CD4-positive, alpha-beta T cell treated with Interleukin-1 beta for 1 hour (primary cell): ENCODE data around the gene RPS25.
"Not testable (repeated sequence)": the region's sequence is repeated elsewhere in the genome, so short reads cannot be mapped to it uniquely, and the experiment has no call there.

ENCODE experiments used
- DNase-seq, 2 donors: peaks; one replicate each; pipeline ENCODE4 v3.0.0-alpha.2; 2020 to 2022

Gene RPS25

DNA sequence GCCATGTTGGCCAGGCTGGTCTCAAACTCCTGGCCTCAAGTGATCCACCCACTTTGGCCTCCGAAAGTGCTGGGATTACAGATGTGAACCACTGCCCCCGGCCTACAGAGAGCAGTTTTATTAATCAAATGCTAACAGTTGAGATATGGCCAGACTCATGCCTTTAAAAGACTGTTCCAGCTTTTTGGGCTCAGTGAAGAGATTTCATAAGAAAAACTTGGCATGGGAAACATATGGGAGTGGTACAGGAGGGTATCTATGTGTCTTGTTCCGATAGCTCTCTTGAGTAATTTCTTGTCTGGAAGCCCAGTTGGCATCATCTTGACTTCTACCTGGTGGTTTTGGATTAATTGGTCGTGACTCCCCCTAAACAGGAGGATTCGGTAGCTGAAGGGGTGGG lies 20.7 kb upstream of the RPS25 start:
- DNase-seq = no peak

DNA sequence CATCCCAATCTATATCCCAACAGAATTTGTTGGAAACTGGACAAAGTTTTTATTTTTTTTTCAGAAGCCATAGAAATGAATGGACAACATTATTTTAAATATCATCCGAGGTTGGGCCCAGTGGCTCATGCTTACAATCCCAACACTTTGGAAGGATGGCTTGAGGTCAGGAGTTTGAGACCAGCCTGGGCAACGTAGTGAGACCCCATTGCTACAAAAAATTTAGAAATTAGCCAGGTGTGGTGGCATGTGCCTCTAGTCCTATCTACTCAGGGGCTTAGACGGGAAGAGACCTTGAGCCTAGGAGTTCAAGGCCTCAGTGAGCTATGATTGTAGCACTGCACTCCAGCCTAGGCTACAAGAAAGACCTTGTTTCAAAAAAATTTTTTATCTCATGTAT lies 16.7 kb upstream of the RPS25 start:
- DNase-seq = no peak

DNA sequence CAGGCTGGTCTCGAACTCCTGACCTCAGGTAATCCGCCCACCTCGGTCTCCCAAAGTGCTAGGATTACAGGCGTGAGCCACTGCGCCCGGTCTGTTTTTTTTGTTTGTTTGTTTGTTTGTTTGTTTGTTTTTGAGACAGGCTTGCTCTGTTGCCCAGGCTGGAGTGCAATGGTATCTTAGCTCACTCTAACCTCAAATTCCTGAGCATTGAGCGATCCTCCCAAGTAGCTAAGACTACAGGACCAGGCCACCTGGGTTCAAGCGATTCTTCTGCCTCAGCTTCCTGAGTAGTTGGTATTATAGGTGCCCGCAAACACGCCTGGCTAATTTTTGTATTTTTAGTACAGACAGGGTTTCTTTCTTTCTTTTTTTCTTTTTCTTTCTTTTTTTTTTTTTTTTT lies 15.3 kb upstream of the RPS25 start:
- not testable (repeated sequence) for DNase-seq

DNA sequence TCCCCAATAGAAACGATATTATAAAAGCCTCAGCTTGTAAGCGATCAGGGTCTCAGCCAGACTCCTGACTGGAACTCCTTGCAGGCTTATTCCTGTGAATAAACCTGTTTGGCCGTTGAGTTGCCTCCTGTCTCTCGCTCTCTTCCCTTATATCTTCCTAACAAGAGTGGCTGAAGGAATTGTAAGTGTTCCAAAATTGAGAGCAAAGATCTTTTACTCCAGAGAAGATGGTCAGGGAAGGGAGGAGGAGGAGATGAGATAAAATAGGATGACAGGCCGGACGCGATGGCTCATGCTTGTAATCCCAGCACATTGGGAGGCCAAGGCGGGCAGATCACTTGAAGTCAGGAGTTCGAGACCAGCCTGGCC lies 13.8 kb upstream of the RPS25 start:
- no peak for DNase-seq

DNA sequence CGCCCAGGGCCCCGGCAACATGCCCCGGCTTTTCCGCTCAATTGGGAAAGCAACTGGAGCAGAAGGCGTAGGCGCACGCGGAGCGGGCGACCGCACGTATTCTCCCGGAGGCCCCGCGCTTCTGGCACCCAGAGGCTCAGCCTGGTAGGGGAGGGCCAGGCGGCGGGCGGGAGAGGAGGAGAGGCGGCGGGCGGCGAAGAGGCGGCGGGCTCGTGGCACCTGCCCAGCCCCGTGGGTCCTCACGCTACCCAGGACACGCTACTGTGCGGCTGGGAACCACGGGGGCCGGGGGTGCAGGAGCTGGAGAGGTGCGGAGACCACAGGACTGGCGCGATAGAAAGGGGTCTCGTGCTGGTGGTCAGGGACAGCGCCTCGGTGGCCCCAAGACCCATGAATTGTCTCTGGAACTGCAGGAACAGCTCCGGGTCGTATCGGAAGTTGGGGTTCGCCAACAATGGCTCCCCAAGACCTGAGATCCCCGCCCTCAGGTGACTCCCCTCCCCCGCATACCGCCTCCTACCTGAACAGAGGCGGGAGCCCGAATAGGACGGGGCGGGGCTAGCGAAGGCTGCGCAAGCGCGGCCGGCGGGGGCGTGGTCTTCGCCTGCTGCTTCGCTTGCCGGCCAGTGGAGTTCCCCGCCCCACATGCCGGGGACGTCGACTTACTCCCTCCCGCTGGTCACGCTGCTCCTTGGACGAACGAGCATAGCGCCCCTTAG lies 12.3 kb upstream of the RPS25 start, which contains the start of gene SLC37A4:
TSS of gene SLC37A4 (minus strand) at position 549 of the 719 bp plus-strand sequence.
- peak; percentile 99 to 100 for DNase-seq

DNA sequence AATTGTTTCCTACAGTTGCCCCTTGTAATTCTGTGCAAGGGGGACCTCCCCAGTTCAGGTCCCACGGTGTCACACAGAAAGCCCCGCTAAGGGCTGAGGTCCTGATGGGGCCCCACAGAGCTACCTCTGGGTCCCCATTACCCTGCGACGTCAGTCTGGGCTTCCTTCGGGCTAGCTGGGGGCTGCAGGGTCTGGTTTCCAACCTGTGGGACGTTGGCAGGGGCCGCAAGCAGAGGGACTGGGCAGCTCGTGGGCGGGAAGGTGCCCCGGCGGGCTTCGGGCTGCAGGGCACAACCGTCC lies 11.8 kb upstream of the RPS25 start:
- DNase-seq = no peak

DNA sequence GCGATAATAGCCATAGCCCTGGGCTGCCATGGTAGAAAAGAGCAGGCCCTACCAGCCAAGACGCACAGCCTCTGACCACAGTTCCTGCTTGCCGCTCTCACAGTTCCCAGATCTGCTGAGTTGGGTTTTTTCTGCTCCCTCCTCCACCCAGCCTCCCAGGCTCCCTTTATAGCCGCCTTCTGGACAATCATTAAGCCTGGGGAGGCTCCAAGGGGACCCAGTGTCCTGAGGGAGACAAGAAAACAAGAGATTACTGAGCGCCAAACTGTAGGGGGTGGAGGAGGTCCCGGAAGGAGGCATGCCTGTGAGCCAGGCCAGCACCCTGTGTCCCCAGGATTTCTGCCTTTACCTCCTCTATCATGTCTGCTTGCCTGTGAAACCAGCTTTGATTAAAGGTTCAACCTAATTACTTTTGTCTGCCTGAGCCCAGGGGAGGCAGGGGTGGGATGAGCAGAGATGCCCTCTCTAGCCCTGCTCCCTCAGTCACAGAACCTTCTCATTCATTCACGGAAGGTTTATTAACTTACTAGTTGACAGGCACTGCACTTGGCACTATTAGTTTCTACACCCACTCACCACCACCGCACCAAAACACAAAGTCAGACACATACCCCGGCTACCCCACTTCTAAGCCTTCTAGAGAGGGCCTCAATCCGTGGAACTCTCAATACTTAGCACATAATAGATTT lies 11.3 kb upstream of the RPS25 start:
- no peak for DNase-seq

DNA sequence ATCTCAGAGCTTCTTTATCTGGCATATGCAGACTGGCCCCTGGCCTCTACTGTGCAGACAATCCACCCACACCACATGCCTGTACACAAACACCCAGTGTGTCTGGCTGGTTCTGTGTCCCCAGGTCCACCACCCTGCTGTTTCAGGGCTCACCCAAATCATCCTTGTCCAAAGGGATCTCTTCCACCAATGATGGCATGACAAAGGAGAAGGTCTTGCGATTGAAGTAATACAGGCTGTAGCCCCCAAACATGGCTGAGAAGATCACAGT lies 10.9 kb upstream of the RPS25 start:
- DNase-seq = no peak

DNA sequence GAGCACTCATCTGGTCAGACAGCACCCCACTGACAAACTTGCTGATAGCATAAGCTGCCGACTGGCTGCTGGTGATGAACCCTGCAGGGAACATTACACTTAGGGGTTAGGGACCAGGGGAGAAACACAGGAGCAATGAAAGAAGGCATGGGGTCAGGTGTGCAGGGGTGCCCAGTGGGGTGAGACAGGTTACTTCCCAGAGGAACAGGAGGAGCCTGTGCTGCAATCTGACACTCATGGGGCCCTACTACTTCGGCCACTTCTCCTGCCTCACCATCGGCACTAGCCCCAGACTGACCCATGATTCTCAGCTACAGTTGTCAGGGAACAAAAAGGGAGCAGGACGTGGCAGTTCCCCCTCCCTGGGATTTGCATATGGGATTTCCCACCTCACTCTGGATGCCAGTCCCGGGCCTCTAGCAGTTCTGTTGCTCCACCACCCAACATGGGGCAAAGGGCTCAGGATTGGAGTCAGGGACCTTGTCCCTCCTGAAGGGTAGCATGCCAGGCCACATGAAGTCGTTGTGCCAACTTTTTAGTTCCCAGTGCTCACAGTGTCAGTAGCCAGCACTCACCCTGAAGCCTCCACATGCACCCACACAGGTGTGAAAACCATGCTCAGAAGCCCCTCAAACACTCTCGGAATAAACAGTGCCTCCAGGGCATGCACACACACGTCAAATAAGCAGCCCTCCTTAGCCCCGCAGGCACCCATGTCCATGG lies 10.4 kb upstream of the RPS25 start:
- no peak for DNase-seq

DNA sequence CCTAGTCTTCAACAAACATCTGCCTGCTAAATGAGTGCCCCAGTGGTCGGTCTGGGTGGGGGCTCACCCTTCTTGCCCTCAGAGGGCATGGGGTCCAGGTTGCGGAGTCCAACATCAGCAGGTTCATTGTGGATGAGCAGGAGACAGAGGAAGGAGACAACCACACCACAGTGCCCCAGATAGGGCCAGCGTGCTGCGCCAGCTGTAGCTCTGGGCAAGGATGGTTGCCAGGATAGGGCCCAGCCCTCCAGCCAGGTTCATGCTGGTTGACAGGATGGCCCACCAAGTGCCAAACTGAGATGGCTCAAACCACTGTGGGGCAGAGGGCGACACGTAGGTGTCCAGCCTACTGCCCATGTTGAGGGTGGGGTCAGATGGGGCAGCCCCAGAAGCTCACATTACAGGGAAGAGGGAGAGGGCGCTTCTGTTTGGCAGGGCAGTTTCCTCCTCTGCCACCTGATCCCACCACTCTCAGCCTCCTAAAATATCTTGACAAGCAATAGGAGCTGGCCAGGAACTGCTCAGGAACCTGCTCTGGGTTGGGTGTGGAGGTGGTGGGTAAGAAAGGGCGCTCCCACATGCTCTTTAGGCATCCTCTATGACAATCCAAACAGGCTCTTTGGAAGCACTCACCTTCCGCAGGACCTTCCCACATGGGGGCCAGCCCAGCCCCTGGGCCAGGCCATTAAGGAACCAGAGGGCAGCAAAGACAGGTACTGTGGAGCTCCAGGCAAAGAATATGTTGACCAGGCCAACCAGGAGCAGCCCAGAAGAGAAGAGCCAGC lies 9.6 kb upstream of the RPS25 start:
- no peak for DNase-seq

DNA sequence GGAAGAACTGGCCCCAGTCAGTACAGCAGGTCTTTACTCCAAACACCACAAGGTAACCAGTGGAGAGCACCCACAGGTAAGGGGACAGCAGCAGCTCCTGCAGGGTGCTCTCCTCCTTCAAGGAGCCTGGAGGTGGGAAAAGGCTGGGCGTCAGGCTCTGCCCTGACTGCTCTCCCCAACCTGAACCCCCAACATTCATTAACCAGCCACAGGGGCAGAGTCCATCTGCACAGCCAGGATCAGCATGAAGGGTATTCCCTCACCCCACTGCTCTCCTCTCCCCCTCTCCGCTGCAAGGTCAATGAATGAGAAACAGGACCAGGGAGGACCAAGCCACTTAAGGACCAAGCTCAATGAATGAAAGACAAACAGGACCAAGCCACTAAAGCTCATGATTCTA lies 8.8 kb upstream of the RPS25 start:
- no peak for DNase-seq

DNA sequence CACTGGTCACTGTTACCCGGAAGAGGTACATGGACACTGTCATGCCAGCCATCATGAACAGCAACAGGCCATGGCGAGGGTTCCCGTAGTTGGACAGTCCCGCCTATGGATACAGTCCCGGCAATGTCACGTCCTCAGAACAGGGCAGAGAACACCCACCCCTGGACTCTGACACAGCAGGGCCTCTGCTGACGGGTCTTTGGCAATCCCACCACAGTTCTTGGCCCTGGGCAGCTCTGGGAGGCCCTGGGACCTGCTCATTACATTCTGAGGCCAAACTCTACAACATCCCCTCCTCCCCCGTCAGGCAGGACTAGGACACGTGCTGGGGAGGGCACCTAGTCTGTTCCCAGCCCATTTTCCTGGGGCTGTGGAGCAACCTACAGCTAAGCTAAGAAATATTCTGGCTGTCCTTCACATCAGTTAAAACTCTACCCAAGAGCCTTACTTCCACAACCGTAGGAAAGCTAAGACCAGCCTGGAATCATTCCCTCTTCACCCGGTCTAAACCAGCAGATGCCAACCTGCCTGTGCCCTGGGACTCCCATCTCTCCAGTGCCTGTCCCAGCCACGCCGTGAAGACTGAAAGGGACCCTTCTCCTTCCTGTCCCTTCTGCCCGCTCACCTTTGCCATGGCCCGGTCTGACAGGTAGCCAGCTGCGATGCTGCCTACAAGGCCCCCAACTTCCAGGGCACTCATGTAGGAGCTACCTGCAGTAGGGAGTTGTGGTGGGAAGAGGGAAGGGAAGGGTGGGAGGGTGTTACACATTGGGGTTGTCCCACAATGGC lies 8.0 kb upstream of the RPS25 start:
- no peak for DNase-seq

DNA sequence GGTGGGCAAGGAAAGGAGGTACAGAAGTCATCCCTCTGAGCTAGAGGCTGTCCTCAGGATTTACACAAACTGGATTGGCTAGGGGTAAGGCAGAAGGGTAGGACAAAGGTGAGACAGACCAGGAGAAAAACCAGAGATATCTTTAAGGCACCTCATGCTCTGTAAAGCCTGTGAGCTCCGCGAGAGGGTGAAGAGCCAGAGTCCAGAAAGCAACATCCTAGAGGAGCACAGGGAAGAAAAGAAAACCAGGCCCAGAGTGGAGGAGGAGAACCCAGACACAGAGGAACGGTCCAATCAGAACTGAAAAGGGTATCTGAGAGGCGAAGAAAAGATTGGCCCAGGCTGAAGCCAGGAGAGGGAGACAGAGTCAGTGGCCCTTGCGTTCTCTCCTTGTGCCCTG lies 7.4 kb upstream of the RPS25 start:
- DNase-seq = no peak

DNA sequence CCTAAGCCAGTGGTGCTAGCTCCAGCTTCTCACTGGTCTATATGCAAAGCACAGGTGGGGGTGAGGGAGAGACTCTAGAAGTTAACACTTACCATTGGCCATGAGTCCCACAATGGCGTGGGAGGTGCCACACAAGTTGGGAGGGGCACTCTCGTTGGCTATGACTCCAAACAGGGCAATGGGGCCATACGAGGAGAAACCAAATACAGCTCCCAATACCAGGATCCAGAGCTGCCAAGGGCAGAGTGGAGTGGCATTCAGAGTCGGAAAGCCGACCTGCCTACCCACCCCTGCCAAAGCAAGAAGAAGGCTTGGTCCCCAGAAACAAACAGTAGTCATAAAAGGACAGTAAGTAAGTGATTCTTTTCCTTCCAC lies 6.9 kb upstream of the RPS25 start:
- no peak for DNase-seq

DNA sequence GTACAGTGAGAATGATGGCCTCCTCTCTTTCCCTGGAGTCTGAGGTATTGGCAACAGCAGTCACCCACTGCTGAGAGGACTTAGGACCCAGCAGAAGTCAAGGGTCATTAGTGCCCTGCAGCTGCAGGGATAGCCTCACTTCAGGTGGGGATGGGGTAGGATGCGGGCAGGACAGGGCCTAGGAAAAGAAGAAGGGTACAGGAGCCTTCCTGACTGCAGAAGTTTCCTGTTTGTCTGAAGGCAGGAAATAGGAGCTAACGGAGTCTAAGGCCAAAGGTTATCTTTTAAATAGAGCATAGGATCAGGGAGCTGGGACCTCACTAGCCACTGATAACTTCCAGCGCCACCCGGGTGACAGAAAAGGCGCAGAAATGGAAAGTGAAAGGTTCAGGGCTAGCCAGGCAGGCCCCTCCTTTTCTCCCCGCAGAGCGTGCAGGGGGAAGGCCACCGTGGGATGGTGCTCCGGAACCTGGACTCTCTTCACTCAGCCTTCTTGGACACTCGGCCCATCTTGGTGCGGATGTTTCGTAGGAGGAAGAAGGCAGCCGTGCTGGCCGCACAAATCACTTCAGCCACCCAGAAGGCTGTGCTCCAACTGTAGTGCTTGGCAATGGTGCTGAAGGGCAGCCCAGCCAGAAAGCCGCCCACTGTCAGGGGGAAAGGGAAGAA lies 6.4 kb upstream of the RPS25 start:
- DNase-seq = no peak

DNA sequence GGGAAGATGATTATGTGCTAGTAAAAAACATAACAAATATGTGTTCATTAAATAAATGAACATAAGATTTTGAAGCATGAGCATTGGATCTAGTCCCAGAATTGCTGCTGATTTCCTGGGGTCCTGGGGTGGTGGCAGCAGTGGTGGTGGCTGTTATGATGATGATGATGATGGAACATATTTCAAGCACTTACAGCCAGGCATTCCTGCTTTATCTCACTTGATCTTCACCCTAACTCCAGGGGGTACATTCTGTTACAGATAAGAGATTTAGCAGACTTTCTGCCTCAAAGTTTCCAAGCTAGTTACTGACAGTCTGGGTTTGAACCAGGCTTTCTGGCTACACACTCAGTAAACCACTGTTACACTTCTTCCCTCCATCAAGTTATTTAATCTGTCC lies 5.6 kb upstream of the RPS25 start:
- DNase-seq = no peak

DNA sequence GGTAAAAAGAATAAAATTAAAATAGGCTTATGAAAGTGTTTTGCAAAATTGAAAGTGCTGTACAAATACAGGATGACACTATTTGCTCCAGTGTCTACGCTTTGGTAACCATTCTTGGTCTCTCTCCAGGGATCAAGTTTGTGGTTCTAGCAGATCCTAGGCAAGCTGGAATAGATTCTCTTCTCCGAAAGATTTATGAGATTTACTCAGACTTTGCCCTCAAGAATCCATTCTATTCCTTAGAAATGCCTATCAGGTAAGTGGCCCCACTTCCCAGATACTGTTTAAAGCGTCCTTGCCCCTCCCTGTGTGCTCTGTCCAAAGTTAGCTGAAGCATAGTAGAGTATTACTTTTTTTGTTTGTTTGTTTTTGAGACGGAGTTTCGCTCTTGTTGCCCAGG lies 3.5 kb upstream of the RPS25 start:
- DNase-seq = no peak

DNA sequence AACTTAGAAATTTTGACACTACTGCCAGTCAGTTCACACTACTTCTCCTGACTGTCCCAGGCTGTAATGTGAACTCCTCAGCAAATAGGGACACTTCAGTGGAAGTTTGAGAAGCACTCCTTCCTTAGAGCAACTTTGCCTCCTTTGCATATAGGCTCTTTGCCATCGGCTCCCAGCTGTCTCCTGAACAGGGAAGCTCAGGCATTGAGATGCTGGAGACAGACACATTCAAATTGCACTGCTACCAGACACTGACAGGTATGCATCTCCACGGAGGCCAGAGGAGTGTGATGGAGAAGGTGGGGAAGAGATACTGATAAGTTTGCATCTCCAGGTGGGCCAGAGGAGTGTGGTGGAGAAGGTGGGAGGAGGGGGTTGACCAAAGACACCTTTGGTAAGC lies 1.9 kb upstream of the RPS25 start:
- no peak for DNase-seq

DNA sequence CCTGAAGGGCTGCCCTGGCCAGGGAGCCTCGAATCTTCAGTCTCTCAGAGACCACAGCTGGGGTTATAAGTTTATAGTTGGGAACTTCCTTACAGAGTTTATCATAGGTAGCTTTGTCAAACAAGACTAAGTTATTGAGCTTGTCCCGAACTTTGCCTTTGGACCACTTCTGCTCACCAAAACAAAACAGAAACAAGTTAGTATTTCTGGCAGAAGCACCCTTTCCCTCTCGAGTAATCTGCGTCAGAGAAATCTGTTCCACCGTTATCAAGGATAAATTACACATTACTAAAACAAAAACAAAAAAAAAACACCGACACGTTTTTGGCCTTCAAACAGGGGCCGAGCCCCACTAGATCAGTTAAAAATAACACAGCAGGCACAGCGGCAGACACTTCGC lies 766 bp downstream of the RPS25 start:
- not testable (repeated sequence) for DNase-seq

DNA sequence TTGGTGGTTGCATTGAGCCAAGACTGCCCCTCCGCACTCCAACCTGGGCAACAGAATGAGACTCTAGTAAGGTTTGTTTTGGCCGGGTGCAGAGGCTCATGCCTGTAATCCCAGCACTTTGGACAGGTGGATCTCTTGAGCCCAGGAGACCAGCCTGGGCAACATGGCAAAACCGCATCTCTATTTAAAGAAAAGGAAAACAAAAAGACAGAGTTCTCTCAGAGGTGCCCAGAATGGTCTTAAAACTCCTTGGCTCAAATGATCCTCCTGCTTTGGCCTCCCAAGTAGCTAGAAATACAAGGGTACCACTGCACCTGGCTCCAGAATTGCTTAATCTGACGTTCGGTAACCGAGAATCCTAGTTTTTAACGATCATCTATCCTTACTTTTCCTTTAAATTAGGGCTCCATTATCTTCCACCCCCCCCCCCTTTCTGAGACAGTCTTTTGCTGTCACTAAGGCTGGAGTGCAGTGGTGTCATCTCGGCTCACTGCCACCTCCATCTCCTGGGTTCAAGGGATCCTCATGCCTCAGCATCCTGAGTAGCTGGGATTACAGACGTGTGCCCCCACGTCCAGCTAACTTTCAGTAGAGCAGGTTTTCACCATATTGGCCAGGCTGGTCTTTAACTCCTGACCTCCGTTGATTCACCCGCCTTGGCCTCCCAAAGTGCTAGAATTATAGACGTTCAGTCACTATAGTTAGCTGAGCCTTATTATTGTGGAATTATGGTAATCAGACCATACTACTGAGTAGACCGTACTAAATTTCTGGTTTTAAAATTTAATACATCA lies 1.7 kb downstream of the RPS25 start:
- DNase-seq = no peak

DNA sequence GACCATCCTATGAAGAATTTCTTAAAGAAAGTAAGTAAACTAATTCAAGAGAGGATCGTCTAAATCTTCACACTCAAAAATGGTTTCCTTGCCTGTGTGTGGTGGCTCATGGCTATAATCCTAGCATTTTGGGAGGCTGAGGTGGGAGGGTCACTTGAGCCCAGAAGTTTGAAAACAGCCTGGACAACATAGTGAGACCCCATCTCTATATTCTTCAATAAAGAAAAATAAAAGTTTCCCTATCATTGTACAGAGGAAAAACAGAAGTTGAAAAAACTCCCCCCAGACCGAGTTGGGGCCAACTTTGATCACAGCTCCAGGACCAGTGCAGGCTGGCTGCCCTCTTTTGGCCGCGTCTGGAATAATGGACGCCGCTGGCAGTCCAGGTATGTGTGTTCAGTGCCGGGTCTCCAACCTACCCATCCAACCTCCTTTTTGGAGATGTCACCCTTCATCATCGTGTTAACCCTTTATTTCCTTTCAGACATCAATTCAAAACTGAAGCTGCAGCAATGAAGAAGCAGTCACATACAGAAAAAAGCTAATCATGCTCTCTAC lies 3.0 kb downstream of the RPS25 start:
- DNase-seq = no peak
